HepG2 (cell line): Measurements from ENCODE around the gene CERS6. TPM values are rescaled to one million over a fixed set of nuclear protein-coding genes. Genes with fewer than 3 reads are reported as not detected.

Experiments used
- AHR ChIP-seq: IDR thresholded peaks from 2 replicates; pipeline ENCODE4 v1.6.1; 2018; ENCODE audit warnings: missing genetic modification reagents, missing compliant biosample characterization
- AKAP8 ChIP-seq: sonication (generic); formaldehyde crosslinking; IDR thresholded peaks from 2 replicates; pipeline ENCODE4 v1.5.1; 2020; ENCODE audit warnings: mild to moderate bottlenecking, missing genetic modification reagents
- DBP ChIP-seq: sonication (generic); formaldehyde crosslinking; IDR thresholded peaks from 2 replicates; pipeline ENCODE4 v1.4.0; 2020; ENCODE audit warnings: missing genetic modification reagents; ENCODE audit errors: not compliant biosample characterization
- GLMP ChIP-seq: sonication (generic); formaldehyde crosslinking; IDR thresholded peaks from 2 replicates; pipeline ENCODE4 v1.9.0; 2021; ENCODE audit warnings: missing genetic modification reagents, mild to moderate bottlenecking, borderline replicate concordance
- POGZ ChIP-seq: sonication (generic); formaldehyde crosslinking; IDR thresholded peaks from 2 replicates; pipeline ENCODE4 v1.4.0; 2020; ENCODE audit warnings: mild to moderate bottlenecking, missing genetic modification reagents
- PREB ChIP-seq: sonication (generic); formaldehyde crosslinking; IDR thresholded peaks from 2 replicates; pipeline ENCODE4 v1.4.0; 2020; ENCODE audit warnings: missing genetic modification reagents
- SMARCC2 ChIP-seq: fragments of 450-650 bp; IDR thresholded peaks from 2 replicates; pipeline ENCODE4 v1.6.1; 2017; ENCODE audit warnings: antibody characterized with exemption, mild to moderate bottlenecking
- TFE3 ChIP-seq: IDR thresholded peaks from 2 replicates; pipeline ENCODE4 v1.6.1; 2016
- TIGD3 ChIP-seq: sonication (generic); formaldehyde crosslinking; IDR thresholded peaks from 2 replicates; pipeline ENCODE4 v1.5.1; 2020; ENCODE audit warnings: mild to moderate bottlenecking, missing genetic modification reagents, borderline replicate concordance
- YEATS2 ChIP-seq: sonication (generic); formaldehyde crosslinking; IDR thresholded peaks from 2 replicates; pipeline ENCODE4 v1.4.0; 2020; ENCODE audit warnings: missing genetic modification reagents, borderline replicate concordance
- ZNF318 ChIP-seq: sonication (generic); formaldehyde crosslinking; IDR thresholded peaks from 2 replicates; pipeline ENCODE4 v1.4.0; 2020; ENCODE audit warnings: mild to moderate bottlenecking, missing genetic modification reagents
- polyA plus RNA-seq, 8 experiments: library from polyadenylated mRNA; depleted of rRNA in 3 of 8; stranded (reverse) in 7 of 8; unstranded in 1 of 8; fragments of >200 nt; fragmentation: Illumina TruSeq in 4 of 8; extraction: Trizol in 4 of 8; gene quantifications; 2 replicates each; pipeline versions ENCODE4 v1.2.1 to v1.2.3, GENCODE V29; 2011 to 2016; ENCODE audit warnings: low read depth in 4 of 8, missing spikeins in 1 of 8, mixed read lengths in 1 of 8; ENCODE audit not compliant: insufficient read depth in 1 of 8
- total RNA-seq, 5 experiments: library from RNA; depleted of rRNA; stranded (reverse); fragments of >200 nt; fragmentation: Illumina TruSeq; extraction: Trizol; gene quantifications; 2 replicates each; pipeline ENCODE4 v1.2.3, GENCODE V29; 2016; ENCODE audit warnings: low read depth in 1 of 5

CERS6 gene
- total and polyA plus RNA-seq, 2 of the 13 experiments (the other 11 are each of a cell fraction or from before 2014, with no cell fraction given): 10.1 to 20.3 TPM

- TF ChIP-seq ZNF318 (CRISPR knock-in tag) (no peak), AHR (peak; percentile 93; the same call in 1 of the 2 replicates), TIGD3 (CRISPR knock-in tag) (peak; percentile 84; the same call in 1 of the 2 replicates), TFE3 (CRISPR knock-in tag) (peak; percentile 93), YEATS2 (peak; percentile 84), PREB (CRISPR knock-in tag) (0 out of 2 replicates have a peak, but pooled peaks have one; percentile 81), AKAP8 (CRISPR knock-in tag) (peak; percentile 90; the same call in 1 of the 2 replicates), POGZ (CRISPR knock-in tag) (peak; percentile 93), DBP (CRISPR knock-in tag) (peak; percentile 95), SMARCC2 (no peak), GLMP (CRISPR knock-in tag) (peak; percentile 93; the same call in 1 of the 2 replicates)
Observed at GRCh38 chr2:168455645-168456520, at the start of gene CERS6 (continued).
